IMR-90 (cell line): ENCODE results near the gene FMN2.

Experiments used
- CEBPB ChIP-seq: IDR thresholded peaks from 2 replicates; pipeline ENCODE4 v1.6.1; 2012; ENCODE audit warnings: low read depth, low read length, improper control_type of control experiment
- MAZ ChIP-seq: IDR thresholded peaks from 2 replicates; pipeline ENCODE4 v1.6.1; 2012; ENCODE audit warnings: low read depth, mild to moderate bottlenecking, low read length, improper control_type of control experiment, moderate library complexity, borderline replicate concordance
- POLR2A ChIP-seq: IDR thresholded peaks from 2 replicates; pipeline ENCODE4 v1.6.1; 2012; ENCODE audit warnings: mild to moderate bottlenecking, low read depth, low read length
- TF ChIP-seq, protein P1 (sequence below): conservative IDR thresholded peaks from 2 replicates; pipeline ENCODE4 v1.5.1; 2012; ENCODE audit warnings: mild to moderate bottlenecking, low read depth, low read length, improper control_type of control experiment

DNA sequence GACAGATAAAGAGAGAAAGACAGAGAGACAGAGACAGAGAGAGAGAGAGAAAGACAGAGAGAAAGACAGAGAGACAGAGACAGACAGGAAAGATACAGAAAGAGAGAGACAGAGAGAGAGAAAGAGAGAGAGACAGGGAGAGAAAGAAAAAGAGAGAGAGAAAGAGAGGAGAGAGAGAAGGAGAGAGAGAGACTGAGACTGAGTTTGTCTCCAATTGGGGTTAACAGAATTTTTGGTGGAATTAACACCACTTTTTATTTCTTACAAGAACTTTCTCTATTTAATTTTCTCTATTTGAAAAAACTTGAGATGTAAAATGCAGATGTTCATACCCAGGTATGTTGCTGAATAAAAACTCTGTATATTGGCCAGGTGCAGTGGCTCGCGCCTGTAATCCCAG, 56.6 kb downstream of the FMN2 start:
- TF ChIP-seq, protein P1, sequence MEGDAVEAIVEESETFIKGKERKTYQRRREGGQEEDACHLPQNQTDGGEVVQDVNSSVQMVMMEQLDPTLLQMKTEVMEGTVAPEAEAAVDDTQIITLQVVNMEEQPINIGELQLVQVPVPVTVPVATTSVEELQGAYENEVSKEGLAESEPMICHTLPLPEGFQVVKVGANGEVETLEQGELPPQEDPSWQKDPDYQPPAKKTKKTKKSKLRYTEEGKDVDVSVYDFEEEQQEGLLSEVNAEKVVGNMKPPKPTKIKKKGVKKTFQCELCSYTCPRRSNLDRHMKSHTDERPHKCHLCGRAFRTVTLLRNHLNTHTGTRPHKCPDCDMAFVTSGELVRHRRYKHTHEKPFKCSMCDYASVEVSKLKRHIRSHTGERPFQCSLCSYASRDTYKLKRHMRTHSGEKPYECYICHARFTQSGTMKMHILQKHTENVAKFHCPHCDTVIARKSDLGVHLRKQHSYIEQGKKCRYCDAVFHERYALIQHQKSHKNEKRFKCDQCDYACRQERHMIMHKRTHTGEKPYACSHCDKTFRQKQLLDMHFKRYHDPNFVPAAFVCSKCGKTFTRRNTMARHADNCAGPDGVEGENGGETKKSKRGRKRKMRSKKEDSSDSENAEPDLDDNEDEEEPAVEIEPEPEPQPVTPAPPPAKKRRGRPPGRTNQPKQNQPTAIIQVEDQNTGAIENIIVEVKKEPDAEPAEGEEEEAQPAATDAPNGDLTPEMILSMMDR: no peak
- TF ChIP-seq POLR2A (no peak), CEBPB (no peak), MAZ (no peak)
